Nephron (organoid): Measurements from ENCODE around the gene ABHD16B.

Experiments used
- H3K27ac Mint-ChIP-seq, 3 experiments: 2 replicates each; pipeline ENCODE4 v1.8.0; 2020; ENCODE audit warnings: mixed read lengths in 3 of 3, mild to moderate bottlenecking in 2 of 3, moderate library complexity in 1 of 3
- H3K27me3 Mint-ChIP-seq: 2 replicates; pipeline ENCODE4 v1.8.0; 2021; ENCODE audit warnings: low read depth, mild to moderate bottlenecking, moderate library complexity, mixed read lengths
- H3K36me3 Mint-ChIP-seq: 2 replicates; pipeline ENCODE4 v1.8.0; 2020; ENCODE audit warnings: low read depth, mixed read lengths
- H3K4me1 Mint-ChIP-seq: 2 replicates; pipeline ENCODE4 v1.8.0; 2020; ENCODE audit warnings: mixed read lengths
- H3K4me3 Mint-ChIP-seq, 3 experiments: 2 replicates each; pipeline ENCODE4 v1.8.0; 2020; ENCODE audit warnings: mild to moderate bottlenecking in 3 of 3, mixed read lengths in 3 of 3, moderate library complexity in 2 of 3
- H3K9me3 Mint-ChIP-seq: 2 replicates; pipeline ENCODE4 v1.8.0; 2020; ENCODE audit warnings: mixed read lengths
- CTCF ChIP-seq, 3 experiments: fragments of 200-600 bp; sonication (generic); IDR thresholded peaks; one replicate each; pipeline ENCODE4 v1.5.0; 2021; ENCODE audit warnings: antibody characterized with exemption in 3 of 3; ENCODE audit not compliant: unreplicated experiment in 3 of 3

The ABHD16B gene

GRCh38 chr20:63911176-63911575 is 49.9 kb downstream of the ABHD16B start:
- Mint-ChIP-seq H3K36me3 (peaks cover 18% of the 10 kb centered on the region), H3K4me1 (peaks cover 26% of the 10 kb centered on the region), H3K9me3 (peaks cover 4% of the 10 kb centered on the region), H3K27ac (peak overlapping the region in 1 of 3 experiments; percentile 33), H3K27me3 (no peaks in the 10 kb centered on the region), H3K4me3 (no peak overlapping the region)
- TF ChIP-seq CTCF (IDR thresholded peaks at IDR 0.05; ENCODE audit: unreplicated experiment in 3 of 3), result no peak
